Esophagus squamous epithelium (tissue), 5 donors: Measurements from ENCODE around the gene CHST6. TPM values are rescaled to one million over a fixed set of nuclear protein-coding genes. Genes with fewer than 3 reads are reported as not detected.
"Not testable (repeated sequence)": the region's sequence is repeated elsewhere in the genome, so short reads cannot be mapped to it uniquely, and the experiment has no call there.

Source experiments
- DNase-seq: peaks from one replicate; lab custom pipeline; 2025; lab: John Stamatoyannopoulos, UW
- H3K27ac ChIP-seq, 4 donors: fragments of 200-600 bp; sonication (generic); one replicate each; pipeline ENCODE4 v1.5.1; 2016 to 2019; ENCODE audit warnings: mild to moderate bottlenecking in 1 of 4
- H3K27me3 ChIP-seq, 4 donors: fragments of 200-600 bp; sonication (generic); 1 replicate in 3 of 4; 2 replicates in 1 of 4; pipeline versions ENCODE4 v1.5.1 to v1.6.0; 2017 to 2021; ENCODE audit warnings: antibody characterized with exemption in 1 of 4
- H3K36me3 ChIP-seq, 3 donors: fragments of 200-600 bp; sonication (generic); one replicate each; pipeline ENCODE4 v1.5.1; 2016 to 2019
- H3K4me1 ChIP-seq, 3 donors: fragments of 200-600 bp; sonication (generic); one replicate each; pipeline ENCODE4 v1.5.1; 2017 to 2019
- H3K4me3 ChIP-seq, 4 donors: fragments of 200-600 bp; sonication (generic); 1 replicate in 3 of 4; 2 replicates in 1 of 4; pipeline ENCODE4 v1.5.1; 2016 to 2019; ENCODE audit warnings: mild to moderate bottlenecking in 2 of 4, moderate library complexity in 1 of 4
- H3K9me3 ChIP-seq, 3 donors: fragments of 200-600 bp; sonication (generic); one replicate each; pipeline ENCODE4 v1.5.1; 2016 to 2019
- POLR2A ChIP-seq, 4 donors: fragments of 450-650 bp; IDR thresholded peaks; one replicate each; pipeline ENCODE4 v1.6.1; 2017; ENCODE audit warnings: antibody characterized with exemption in 4 of 4, mild to moderate bottlenecking in 4 of 4, moderate library complexity in 3 of 4
- WGBS, 2 donors: methylation state at CpG; one replicate each; pipeline ENCODE4 v1.1.5; 2018; 5-methylcytosine and 5-hydroxymethylcytosine counted together
- intact Hi-C: fragments of 100-400 bp; cut with DNase I; formaldehyde crosslinking; loops from one replicate; pipeline ENCODE4 v1.15.0; 2022
- total RNA-seq, 4 donors: library from RNA; depleted of rRNA; stranded (reverse); fragments of >200 nt; gene quantifications; one replicate each; pipeline ENCODE4 v1.1.0, GENCODE V29; 2016
- TF ChIP-seq, protein P1 (sequence below), 6 experiments: fragments of 450-650 bp in 4 of 6; fragments of 200-600 bp in 2 of 6; sonication (generic) in 2 of 6; IDR thresholded peaks; one replicate each; pipeline ENCODE4 v1.5.1; 2016 to 2019; ENCODE audit warnings: antibody characterized with exemption in 6 of 6, mild to moderate bottlenecking in 4 of 6, moderate library complexity in 4 of 6
- donor health status: DM: yes; HTN: yes; CAD: no.

CHST6 gene
- total RNA-seq, 4 donors from 2014 or later: 0.97 to 6.9 (median 4.2) TPM

DNA sequence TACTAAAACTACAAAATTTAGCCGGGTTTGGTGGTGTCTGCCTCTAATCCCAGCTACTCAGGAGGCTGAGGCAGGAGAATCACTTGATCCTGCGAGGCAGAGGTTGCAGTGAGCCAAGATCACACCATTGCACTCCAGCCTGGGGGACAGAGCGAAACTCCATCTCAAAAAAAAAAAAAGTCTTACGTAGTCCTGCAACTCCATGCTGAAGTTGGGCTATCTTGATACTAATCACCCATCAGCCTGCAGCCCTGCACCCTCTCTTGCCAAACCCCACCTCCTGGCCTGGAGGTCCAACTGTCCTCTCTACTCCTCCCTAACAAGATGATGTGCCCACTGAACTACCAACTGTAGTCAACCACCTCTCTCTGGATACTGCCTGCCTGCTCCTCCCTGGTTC, 35.5 kb downstream of the CHST6 start:
- Histone ChIP-seq H3K27me3 (no peaks in the 10 kb centered on the region), H3K4me3 (no peak overlapping the region), H3K27ac (no peak overlapping the region), H3K4me1 (peaks cover 0 to 44% (median 11%) of the 10 kb centered on the region in 3 donors), H3K9me3 (no peaks in the 10 kb centered on the region), H3K36me3 (peaks cover 0 to 4% (median 0%) of the 10 kb centered on the region in 3 donors)
- 93 to 95% methylated on average over 2 to 4 of the region's 4 CpGs for WGBS, 2 donors
- intact Hi-C loops: no loop called here
- TF ChIP-seq, protein P1, sequence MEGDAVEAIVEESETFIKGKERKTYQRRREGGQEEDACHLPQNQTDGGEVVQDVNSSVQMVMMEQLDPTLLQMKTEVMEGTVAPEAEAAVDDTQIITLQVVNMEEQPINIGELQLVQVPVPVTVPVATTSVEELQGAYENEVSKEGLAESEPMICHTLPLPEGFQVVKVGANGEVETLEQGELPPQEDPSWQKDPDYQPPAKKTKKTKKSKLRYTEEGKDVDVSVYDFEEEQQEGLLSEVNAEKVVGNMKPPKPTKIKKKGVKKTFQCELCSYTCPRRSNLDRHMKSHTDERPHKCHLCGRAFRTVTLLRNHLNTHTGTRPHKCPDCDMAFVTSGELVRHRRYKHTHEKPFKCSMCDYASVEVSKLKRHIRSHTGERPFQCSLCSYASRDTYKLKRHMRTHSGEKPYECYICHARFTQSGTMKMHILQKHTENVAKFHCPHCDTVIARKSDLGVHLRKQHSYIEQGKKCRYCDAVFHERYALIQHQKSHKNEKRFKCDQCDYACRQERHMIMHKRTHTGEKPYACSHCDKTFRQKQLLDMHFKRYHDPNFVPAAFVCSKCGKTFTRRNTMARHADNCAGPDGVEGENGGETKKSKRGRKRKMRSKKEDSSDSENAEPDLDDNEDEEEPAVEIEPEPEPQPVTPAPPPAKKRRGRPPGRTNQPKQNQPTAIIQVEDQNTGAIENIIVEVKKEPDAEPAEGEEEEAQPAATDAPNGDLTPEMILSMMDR (IDR thresholded peaks at IDR 0.05): no peak
- TF ChIP-seq POLR2A (IDR thresholded peaks at IDR 0.05): no peak
- no peak for DNase-seq

DNA sequence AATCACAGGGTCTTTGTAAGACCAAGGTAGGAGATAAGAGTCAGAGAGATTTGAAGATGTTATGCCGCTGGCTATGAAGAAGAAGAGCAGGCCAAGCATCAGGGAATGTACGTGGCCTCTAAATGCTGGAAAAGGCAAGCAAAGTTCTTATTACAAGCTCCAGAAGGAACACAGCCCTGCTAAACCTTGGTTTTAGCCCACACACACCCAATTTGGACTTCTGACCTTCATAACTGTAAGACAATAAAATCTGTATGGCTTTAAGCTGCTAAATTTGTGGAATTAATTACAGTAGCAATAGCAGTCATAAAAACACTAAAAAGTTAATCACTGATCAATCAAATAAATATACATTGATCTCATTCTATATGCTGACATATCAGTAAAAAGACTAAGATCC, 36.8 kb downstream of the CHST6 start:
- Histone ChIP-seq H3K9me3 (no peaks in the 10 kb centered on the region), H3K27me3 (no peaks in the 10 kb centered on the region), H3K4me1 (peaks cover 0 to 42% (median 11%) of the 10 kb centered on the region in 3 donors), H3K27ac (no peak overlapping the region), H3K4me3 (no peak overlapping the region), H3K36me3 (peaks cover 0 to 4% (median 0%) of the 10 kb centered on the region in 3 donors)
- no peak for DNase-seq
- 95 to 97% methylated on average over 2 of the region's 2 CpGs for WGBS, 2 donors
- TF ChIP-seq POLR2A (IDR thresholded peaks at IDR 0.05): no peak
- TF ChIP-seq, protein P1 (IDR thresholded peaks at IDR 0.05): no peak
- intact Hi-C loops: no loop called here

DNA sequence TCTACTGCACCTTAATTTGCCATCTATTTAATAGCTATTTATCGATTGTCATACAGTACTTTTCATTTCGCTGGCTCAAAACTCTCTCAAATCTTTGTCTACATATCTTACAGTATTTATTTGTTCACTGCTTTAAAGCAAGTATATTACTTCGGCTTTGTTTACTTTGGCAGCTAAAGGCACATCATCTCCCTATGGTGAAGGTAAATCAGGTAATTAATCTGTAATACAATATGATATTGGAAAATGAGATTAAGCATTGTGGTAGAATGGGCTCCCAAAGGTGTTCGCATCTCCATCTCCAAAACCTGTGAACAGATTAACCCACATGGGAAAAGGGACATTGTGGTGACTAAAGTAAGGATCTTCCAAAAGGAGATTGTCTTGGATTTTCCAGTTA, 37.2 kb downstream of the CHST6 start:
- H3K27me3 ChIP-seq: no peaks in the 10 kb centered on the region
- 81 to 90% methylated on average over 4 of the region's 4 CpGs for WGBS, 2 donors
- intact Hi-C loops: no loop called here
- no peak overlapping the region for H3K27ac ChIP-seq
- DNase-seq: no peak
- peaks cover 0 to 4% (median 0%) of the 10 kb centered on the region in 3 donors for H3K36me3 ChIP-seq
- no peaks in the 10 kb centered on the region for H3K9me3 ChIP-seq
- H3K4me3 ChIP-seq: no peak overlapping the region
- peaks cover 0 to 38% (median 10%) of the 10 kb centered on the region in 3 donors for H3K4me1 ChIP-seq
- TF ChIP-seq, protein P1 (IDR thresholded peaks at IDR 0.05): no peak
- TF ChIP-seq POLR2A (IDR thresholded peaks at IDR 0.05): no peak

DNA sequence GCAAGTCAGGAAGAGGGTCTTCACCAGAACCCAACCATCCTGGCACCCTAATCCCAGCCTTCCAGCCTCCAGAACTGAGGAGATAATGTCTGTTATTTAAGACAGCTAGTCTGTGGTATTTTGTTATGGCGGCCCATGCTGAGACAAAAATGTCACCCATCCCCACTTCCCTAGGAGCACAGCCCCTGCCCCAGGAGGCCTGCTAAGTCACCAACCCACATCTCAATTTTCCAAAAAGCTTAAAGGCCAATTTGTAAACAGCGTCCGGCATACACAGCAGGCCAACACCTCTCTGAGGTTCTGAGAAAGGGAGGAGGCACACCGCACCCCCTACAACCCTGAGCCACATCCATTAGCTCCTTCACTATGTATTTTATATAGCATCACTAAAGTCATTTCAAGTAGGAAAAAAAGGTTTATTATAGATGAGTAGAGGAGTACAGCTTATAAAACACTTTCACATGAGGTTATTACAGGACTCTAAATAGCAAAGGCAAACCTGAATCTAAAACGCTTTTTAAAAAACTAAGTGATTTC, 37.7 kb downstream of the CHST6 start:
- TF ChIP-seq POLR2A (IDR thresholded peaks at IDR 0.05): no peak
- TF ChIP-seq, protein P1 (IDR thresholded peaks at IDR 0.05): no peak
- no peak overlapping the region for H3K27ac ChIP-seq
- intact Hi-C loops: no loop called here
- H3K4me3 ChIP-seq: no peak overlapping the region
- peaks cover 0 to 37% (median 5%) of the 10 kb centered on the region in 3 donors for H3K4me1 ChIP-seq
- H3K36me3 ChIP-seq: peaks cover 0 to 4% (median 0%) of the 10 kb centered on the region in 3 donors
- 83 to 94% methylated on average over 4 to 5 of the region's 5 CpGs for WGBS, 2 donors
- no peak for DNase-seq
- no peaks in the 10 kb centered on the region for H3K9me3 ChIP-seq
- no peaks in the 10 kb centered on the region for H3K27me3 ChIP-seq

DNA sequence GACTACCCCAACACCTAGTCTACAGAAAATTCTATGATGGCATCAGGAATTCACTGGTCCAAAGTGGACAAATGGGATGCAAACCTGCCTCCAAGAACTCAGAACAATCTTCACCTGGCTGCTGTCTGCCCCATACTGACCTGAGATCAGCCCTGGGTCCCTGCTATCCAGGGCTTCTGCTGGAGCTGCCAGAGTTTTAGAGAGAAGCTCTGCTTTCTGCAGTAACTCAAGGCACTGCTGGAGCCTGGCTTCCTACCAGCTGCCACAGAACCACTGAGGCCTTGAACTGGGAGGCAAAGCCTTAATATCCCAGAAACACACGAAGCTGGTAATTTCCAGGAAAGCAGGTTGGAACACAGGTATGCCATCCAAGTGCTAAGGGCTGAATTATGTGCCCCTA, 38.3 kb downstream of the CHST6 start:
- Histone ChIP-seq H3K4me1 (peaks cover 0 to 32% (median 3%) of the 10 kb centered on the region in 3 donors), H3K36me3 (peaks cover 0 to 4% (median 0%) of the 10 kb centered on the region in 3 donors), H3K4me3 (no peak overlapping the region), H3K9me3 (no peaks in the 10 kb centered on the region), H3K27ac (no peak overlapping the region), H3K27me3 (no peaks in the 10 kb centered on the region)
- no peak for DNase-seq
- TF ChIP-seq, protein P1 (IDR thresholded peaks at IDR 0.05): no peak
- TF ChIP-seq POLR2A (IDR thresholded peaks at IDR 0.05): no peak
- intact Hi-C loops: no loop called here
- 33 to 100% methylated on average over 1 of the region's 1 CpG for WGBS, 2 donors

DNA sequence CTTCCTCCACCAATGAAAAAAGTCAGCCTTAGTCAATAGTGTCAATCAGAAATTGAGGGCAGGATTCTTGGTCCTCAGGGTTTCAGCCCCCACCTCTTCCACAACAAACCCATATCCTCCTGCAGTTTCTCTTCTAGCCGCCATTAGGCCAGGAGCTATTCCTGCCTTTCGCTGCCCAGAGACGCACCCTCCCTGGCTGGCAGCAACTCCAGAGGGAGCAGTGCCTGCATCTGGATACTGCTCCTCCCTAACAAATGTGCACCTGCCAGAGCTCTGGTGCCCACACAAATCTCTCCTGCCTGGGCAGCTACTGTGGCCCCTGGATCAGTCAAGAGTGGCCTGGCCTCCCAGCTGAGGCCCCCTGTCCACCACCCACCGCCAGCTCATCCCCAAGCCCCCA, 38.8 kb downstream of the CHST6 start:
- DNase-seq, H3K4me3 ChIP-seq, H3K36me3 ChIP-seq, H3K9me3 ChIP-seq, H3K27me3 ChIP-seq, intact Hi-C loops, H3K27ac ChIP-seq: not testable (repeated sequence)
- WGBS, 2 donors: 83 to 96% methylated on average over 1 to 4 of the region's 4 CpGs
- H3K4me1 ChIP-seq: peaks cover 0 to 27% (median 3%) of the 10 kb centered on the region in 3 donors
